Fibroblast of villous mesenchyme (primary cell): Measurements from ENCODE around the gene NAT10. TPM values are rescaled to one million over a fixed set of nuclear protein-coding genes. Genes with fewer than 3 reads are reported as not detected.
A peak's percentile ranks its signal among the peaks of the same experiment; 100 is the strongest.

Experiments used
- DNase-seq: peaks from one replicate; pipeline ENCODE4 v3.0.0-alpha.2; 2010; ENCODE audit warnings: low read depth
- H3K4me3 ChIP-seq: 2 replicates; pipeline ENCODE4 v1.5.1; 2011; ENCODE audit warnings: low read depth, mild to moderate bottlenecking, low read length
- total RNA-seq: library from RNA; depleted of rRNA; stranded (reverse); fragments of >200 nt; gene quantifications from 2 replicates; pipeline ENCODE4 v1.2.3, GENCODE V29; 2012
- TF ChIP-seq, protein P1 (sequence below): IDR thresholded peaks from 2 replicates; pipeline ENCODE4 v1.5.1; 2012; ENCODE audit warnings: low read depth, mild to moderate bottlenecking, low read length; ENCODE audit not compliant: insufficient read depth

The NAT10 gene
- total RNA-seq, 1 donor = 35.4 TPM

DNA sequence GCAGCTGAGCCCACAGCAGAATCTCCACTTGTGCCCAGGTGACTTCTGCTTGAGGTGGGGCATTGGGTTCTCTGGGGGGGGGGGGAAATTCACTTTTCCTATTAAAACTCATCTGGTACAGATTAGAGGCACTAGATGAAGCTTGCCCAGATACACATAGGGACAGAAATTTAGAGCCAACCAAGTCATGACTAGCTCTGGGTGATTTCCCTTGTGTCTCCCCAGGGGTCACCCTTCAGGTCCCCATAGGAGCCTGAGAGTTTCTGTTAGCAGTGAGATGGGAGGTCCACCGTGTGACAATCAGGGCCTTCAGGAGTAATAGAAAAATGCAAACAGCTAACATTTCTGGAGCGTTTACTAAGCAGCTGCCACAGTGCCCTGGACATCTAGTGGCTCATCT lies 77.0 kb downstream of the NAT10 start:
- TF ChIP-seq, protein P1, sequence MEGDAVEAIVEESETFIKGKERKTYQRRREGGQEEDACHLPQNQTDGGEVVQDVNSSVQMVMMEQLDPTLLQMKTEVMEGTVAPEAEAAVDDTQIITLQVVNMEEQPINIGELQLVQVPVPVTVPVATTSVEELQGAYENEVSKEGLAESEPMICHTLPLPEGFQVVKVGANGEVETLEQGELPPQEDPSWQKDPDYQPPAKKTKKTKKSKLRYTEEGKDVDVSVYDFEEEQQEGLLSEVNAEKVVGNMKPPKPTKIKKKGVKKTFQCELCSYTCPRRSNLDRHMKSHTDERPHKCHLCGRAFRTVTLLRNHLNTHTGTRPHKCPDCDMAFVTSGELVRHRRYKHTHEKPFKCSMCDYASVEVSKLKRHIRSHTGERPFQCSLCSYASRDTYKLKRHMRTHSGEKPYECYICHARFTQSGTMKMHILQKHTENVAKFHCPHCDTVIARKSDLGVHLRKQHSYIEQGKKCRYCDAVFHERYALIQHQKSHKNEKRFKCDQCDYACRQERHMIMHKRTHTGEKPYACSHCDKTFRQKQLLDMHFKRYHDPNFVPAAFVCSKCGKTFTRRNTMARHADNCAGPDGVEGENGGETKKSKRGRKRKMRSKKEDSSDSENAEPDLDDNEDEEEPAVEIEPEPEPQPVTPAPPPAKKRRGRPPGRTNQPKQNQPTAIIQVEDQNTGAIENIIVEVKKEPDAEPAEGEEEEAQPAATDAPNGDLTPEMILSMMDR = no peak
- DNase-seq = no peak
- H3K4me3 ChIP-seq = no peak overlapping the region

DNA sequence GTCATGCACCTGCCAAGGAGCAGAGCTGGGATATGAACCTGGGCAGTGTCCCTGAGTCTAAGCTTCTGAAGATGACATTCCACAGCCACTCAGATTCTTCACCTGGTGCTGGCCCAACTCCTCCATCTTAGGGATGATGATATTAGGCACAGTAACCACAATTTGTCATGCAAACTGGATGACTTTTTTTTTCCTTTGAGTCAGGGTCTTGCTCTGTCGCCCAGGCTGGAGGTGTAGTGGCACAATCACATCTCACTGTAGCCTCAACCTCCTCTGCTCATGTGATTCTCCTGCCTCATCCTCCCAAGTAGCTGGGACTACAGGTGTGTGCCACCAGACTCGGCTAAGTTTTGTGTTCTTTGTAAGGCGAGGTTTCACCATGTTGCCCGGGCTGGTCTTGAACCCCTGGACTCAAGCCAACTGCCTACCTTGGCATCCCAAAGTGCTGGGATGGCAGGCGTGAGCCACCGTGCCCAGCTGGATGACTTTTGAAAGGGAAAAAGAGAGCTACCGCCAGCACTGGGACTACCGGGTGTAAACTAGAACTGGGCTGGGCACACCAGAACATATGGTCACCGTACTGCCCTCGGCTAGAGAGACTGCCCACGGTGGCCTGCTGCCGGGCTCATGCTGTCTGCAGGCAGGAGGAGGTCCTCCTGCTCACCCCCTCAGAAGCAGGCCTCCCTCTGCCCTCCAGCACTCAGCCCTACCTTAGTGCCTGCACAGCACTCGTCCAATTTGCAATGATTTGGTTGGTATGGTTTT lies 77.7 kb downstream of the NAT10 start:
- TF ChIP-seq, protein P1 = no peak
- no peak for DNase-seq
- no peak overlapping the region for H3K4me3 ChIP-seq

DNA sequence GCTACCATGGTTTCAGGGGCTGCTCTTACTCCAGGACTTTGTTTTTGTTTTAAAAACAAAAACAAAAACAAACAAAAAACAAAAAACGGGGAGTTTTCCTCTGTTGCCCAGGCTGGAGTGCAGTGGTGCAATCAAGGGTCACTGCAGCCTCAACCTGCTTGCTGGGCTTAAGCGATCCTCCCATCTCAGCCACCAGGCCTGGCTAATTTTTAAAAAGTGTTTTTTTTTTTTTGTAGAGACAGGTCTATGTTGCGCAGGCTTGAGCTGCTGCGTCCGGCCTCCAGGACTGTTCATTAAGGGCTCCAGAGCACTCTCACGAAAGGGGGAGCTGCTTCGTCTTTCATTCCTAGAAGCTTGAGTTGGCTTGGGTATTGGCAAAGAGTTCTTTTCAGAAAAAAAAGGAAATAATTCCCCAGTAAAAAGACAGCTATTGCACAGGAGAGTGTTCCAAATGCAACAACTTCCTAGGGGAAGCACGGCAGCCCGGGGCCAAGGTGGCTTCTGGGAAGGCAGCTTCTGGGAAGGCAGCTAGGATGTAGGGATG lies 78.5 kb downstream of the NAT10 start:
- TF ChIP-seq, protein P1 = no peak
- no peak overlapping the region for H3K4me3 ChIP-seq
- DNase-seq = peak; percentile 74

DNA sequence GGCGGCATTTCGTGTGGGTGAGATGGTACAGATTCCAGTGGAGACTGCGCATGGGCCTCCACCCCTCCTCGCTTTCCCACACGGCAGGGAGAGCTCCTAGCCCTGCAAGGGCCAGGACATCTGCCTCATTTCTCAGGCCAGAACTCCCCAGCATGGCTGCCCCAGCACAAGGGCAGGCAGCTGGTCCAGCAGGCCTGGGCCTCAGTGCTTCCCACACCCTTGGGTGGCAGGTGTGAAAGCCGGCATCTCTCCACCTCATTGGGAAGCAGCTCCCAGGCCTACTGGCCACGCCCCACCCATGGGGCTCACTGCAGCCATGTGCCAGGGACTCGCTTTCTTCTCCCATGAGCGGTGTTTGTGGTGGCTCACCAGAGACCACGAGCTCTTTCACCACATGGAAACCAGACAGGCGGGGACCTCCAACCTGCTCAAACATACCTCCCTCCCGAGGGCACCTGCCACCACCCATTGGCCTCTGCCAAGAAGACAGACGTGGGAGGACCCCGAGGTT lies 79.1 kb downstream of the NAT10 start:
- TF ChIP-seq, protein P1 = no peak
- DNase-seq = no peak
- H3K4me3 ChIP-seq = no peak overlapping the region

DNA sequence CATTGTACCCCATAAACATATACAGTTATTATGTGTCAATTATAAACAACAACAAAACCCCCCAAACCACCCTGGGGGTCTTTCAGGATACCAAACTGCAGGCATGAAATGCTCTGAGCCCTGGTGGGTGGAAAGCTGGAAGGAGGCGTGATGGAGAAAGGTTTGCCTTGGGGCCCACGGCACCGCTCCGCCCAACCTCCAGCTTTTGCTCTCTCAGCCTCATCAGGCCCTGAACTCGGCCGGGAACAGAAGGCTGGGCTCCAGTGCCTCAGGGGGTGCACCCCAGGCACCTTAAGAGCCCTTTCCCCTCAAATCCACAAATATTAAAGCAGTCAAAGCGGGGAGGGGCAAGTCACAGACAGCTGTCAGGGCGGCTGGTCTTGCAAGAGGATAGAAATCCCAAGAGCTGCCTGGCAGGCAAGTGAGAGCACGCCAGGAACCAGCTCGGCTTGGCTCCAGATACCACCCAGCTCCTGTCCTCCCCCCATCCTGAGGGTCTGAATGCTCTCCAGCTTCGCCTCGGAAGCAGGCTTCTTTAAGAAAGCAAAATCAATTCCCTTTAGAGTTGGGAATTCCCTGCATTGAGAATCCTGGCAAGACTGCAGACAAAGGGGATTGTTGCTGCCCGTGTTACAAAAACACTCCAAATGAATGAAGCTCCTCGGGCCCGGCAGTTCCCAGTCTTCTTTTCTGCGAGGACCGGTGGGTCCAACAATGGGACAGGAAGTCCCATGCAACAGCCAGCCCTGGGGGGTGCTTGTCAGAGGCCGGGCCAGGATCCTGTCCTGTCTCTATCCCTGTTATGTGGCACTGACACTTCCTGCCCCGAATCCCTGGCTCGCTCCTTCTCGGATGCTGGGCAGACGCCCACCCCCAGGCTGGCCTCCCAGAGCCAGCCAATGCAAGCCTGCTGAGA lies 80.8 kb downstream of the NAT10 start:
- DNase-seq = no peak

DNA sequence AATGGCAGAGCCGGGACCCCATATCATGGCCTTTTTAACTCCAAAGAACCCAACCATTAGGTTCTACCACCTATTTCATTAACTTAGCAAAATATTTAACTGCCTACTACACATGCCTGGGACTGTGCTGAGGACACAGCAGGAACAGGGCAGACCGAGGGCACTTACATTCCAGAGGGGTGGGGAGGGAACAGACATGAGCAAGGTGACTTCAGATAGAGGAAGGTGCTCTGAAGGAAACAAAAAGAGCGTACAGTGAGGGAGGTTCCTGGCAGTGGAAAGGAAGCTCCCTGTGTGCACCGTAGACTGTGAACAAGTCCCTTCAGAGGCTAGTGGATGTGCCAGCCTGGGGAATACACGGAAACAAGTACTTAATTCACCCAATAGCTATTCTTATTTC lies 82.8 kb downstream of the NAT10 start:
- TF ChIP-seq, protein P1 = no peak
- DNase-seq = no peak
- H3K4me3 ChIP-seq = no peak overlapping the region

More for the DNA sequence above, 80.8 kb downstream of the NAT10 start:
- TF ChIP-seq, protein P1 = no peak
- H3K4me3 ChIP-seq = no peak overlapping the region
